H1 (cell line): ENCODE measurements around the gene NPL. TPM values are rescaled to one million over a fixed set of nuclear protein-coding genes. Genes with fewer than 3 reads are reported as not detected.

ENCODE experiments used
- CTCF ChIA-PET: fragments of 300-600 bp; sonication (Branson Sonifier 250); formaldehyde crosslinking; loops from one replicate; lab custom pipeline; 2021; ENCODE audit not compliant: partially characterized antibody; lab: Charles Lee
- POLR2A ChIA-PET: fragments of 300-600 bp; sonication (Branson Sonifier 250); formaldehyde crosslinking; loops from one replicate; lab custom pipeline; 2021; ENCODE audit warnings: inconsistent platforms; ENCODE audit not compliant: partially characterized antibody; lab: Charles Lee
- DNase-seq, 2 experiments: peaks; one replicate each; pipeline versions ENCODE4 v3.0.0 to v3.0.0-alpha.2; 2010 to 2022; ENCODE audit warnings: low spot score in 2 of 2, low read depth in 1 of 2, mixed read lengths in 1 of 2
- FAIRE-seq: peaks from 2 replicates; lab custom pipeline; 2011; peaks lifted over from hg19 to GRCh38; lab: Jason Lieb, UNC
- H2AFZ ChIP-seq: 2 replicates; pipeline ENCODE4 v1.8.1; 2012; ENCODE audit warnings: low read length, inconsistent platforms
- H2AK5ac ChIP-seq: 2 replicates; pipeline ENCODE4 v1.6.1; 2013; ENCODE audit warnings: low read depth, low read length
- H2BK120ac ChIP-seq: replicated peaks from 2 replicates; pipeline ENCODE3; 2013; ENCODE audit warnings: low read depth, low read length, inconsistent platforms
- H2BK12ac ChIP-seq: 2 replicates; pipeline ENCODE4 v1.6.1; 2013; ENCODE audit warnings: low read depth, low read length
- H2BK15ac ChIP-seq: 2 replicates; pipeline ENCODE4 v1.6.1; 2013; ENCODE audit warnings: low read length
- H2BK20ac ChIP-seq: 2 replicates; pipeline ENCODE4 v1.6.1; 2013; ENCODE audit warnings: low read length
- H2BK5ac ChIP-seq: 2 replicates; pipeline ENCODE4 v1.6.1; 2013; ENCODE audit warnings: low read depth, low read length
- H3K14ac ChIP-seq: 2 replicates; pipeline ENCODE4 v1.6.1; 2013; ENCODE audit warnings: inconsistent platforms; ENCODE audit not compliant: insufficient read length
- H3K18ac ChIP-seq: 2 replicates; pipeline ENCODE4 v1.6.1; 2013; ENCODE audit warnings: low read length; ENCODE audit errors: extremely low read depth
- H3K23ac ChIP-seq: 2 replicates; pipeline ENCODE4 v1.6.1; 2013; ENCODE audit warnings: inconsistent platforms; ENCODE audit not compliant: insufficient read length
- H3K23me2 ChIP-seq: 2 replicates; pipeline ENCODE4 v1.6.1; 2013; ENCODE audit warnings: low read depth, low read length
- H3K27ac ChIP-seq: 2 replicates; pipeline ENCODE4 v1.6.1; 2011; ENCODE audit warnings: low read depth, low read length, inconsistent platforms
- H3K27me3 ChIP-seq, 4 experiments: replicated peaks in 1 of 4; 1 replicate in 1 of 4; 2 replicates in 3 of 4; pipeline versions ENCODE4 v1.6.1 to v1.8.1; 2011 to 2013; ENCODE audit warnings: low read length in 3 of 4, mild to moderate bottlenecking in 3 of 4, inconsistent platforms in 2 of 4, mixed read lengths in 2 of 4, moderate library complexity in 1 of 4; ENCODE audit not compliant: control insufficient read depth in 3 of 4, insufficient read depth in 3 of 4; ENCODE audit errors: extremely low read depth in 1 of 4
- H3K36me3 ChIP-seq, 4 experiments: 2 replicates each; pipeline versions ENCODE4 v1.6.1 to v1.8.1; 2011 to 2013; ENCODE audit warnings: mild to moderate bottlenecking in 4 of 4, low read length in 3 of 4, moderate library complexity in 2 of 4, control low read depth in 1 of 4, inconsistent platforms in 1 of 4; ENCODE audit not compliant: insufficient read depth in 4 of 4, control insufficient read depth in 2 of 4
- H3K4ac ChIP-seq: replicated peaks from 2 replicates; pipeline ENCODE3; 2013; ENCODE audit warnings: low read length, low read depth, mixed read lengths, inconsistent platforms; ENCODE audit not compliant: insufficient read length
- H3K4me1 ChIP-seq, 4 experiments: replicated peaks in 1 of 4; 1 replicate in 1 of 4; 2 replicates in 3 of 4; pipeline versions ENCODE4 v1.6.1 to v1.8.1; 2011 to 2013; ENCODE audit warnings: low read length in 3 of 4, inconsistent platforms in 2 of 4, mixed read lengths in 1 of 4; ENCODE audit not compliant: insufficient read depth in 4 of 4, control insufficient read depth in 3 of 4
- H3K4me2 ChIP-seq, 2 experiments: 2 replicates each; pipeline versions ENCODE4 v1.6.1 to v1.8.1; 2011 to 2013; ENCODE audit warnings: low read depth in 2 of 2, low read length in 2 of 2, control low read depth in 1 of 2, inconsistent platforms in 1 of 2, mild to moderate bottlenecking in 1 of 2; ENCODE audit not compliant: insufficient read depth in 1 of 2
- H3K4me3 ChIP-seq, 4 experiments: fragments of 200-600, 300-600 bp in 1 of 4; sonication (generic), shearing (Covaris generic), sonication (Bioruptor Twin) in 1 of 4; 2 replicates each; pipeline versions ENCODE4 v1.5.1 to v1.8.1; 2011 to 2016; ENCODE audit warnings: low read length in 4 of 4, low read depth in 3 of 4, control low read depth in 2 of 4, inconsistent platforms in 2 of 4, mild to moderate bottlenecking in 2 of 4, mixed read lengths in 1 of 4, moderate library complexity in 1 of 4; ENCODE audit not compliant: insufficient read depth in 2 of 4; ENCODE audit errors: extremely low read depth in 1 of 4
- H3K56ac ChIP-seq: replicated peaks from 2 replicates; pipeline ENCODE3; 2013; ENCODE audit warnings: low read depth, mild to moderate bottlenecking, mixed read lengths, low read length, inconsistent platforms; ENCODE audit not compliant: insufficient read length
- H3K79me1 ChIP-seq: 2 replicates; pipeline ENCODE4 v1.6.1; 2013; ENCODE audit warnings: low read depth, low read length, control low read depth
- H3K79me2 ChIP-seq, 2 experiments: 2 replicates each; pipeline versions ENCODE4 v1.6.1 to v1.8.1; 2012 to 2013; ENCODE audit warnings: low read length in 2 of 2, mild to moderate bottlenecking in 2 of 2, inconsistent platforms in 1 of 2; ENCODE audit not compliant: insufficient read depth in 2 of 2, control insufficient read depth in 1 of 2
- H3K9ac ChIP-seq, 4 experiments: replicated peaks in 1 of 4; 1 replicate in 1 of 4; 2 replicates in 3 of 4; pipeline versions ENCODE4 v1.6.1 to v1.8.1; 2011 to 2013; ENCODE audit warnings: low read depth in 3 of 4, low read length in 3 of 4, control low read depth in 2 of 4, mild to moderate bottlenecking in 2 of 4, moderate library complexity in 2 of 4, inconsistent platforms in 1 of 4; ENCODE audit errors: extremely low read depth in 1 of 4
- H3K9me3 ChIP-seq, 2 experiments: 2 replicates each; pipeline versions ENCODE4 v1.6.1 to v1.8.1; 2012 to 2013; ENCODE audit warnings: mild to moderate bottlenecking in 2 of 2, moderate library complexity in 2 of 2, control low read depth in 1 of 2, inconsistent platforms in 1 of 2, low read depth in 1 of 2, low read length in 1 of 2, mixed read lengths in 1 of 2; ENCODE audit not compliant: insufficient read depth in 2 of 2
- H4K20me1 ChIP-seq, 2 experiments: replicated peaks in 1 of 2; 2 replicates each; pipeline versions ENCODE3 to v1.8.1; 2011 to 2013; ENCODE audit warnings: inconsistent platforms in 2 of 2, low read length in 2 of 2, mild to moderate bottlenecking in 1 of 2; ENCODE audit not compliant: insufficient read depth in 2 of 2, control insufficient read depth in 1 of 2
- H4K5ac ChIP-seq: 2 replicates; pipeline ENCODE4 v1.6.1; 2013; ENCODE audit warnings: low read length, low read depth, mixed read lengths, inconsistent platforms; ENCODE audit not compliant: insufficient read length
- H4K8ac ChIP-seq: 2 replicates; pipeline ENCODE4 v1.8.0; 2013; ENCODE audit warnings: mild to moderate bottlenecking, moderate library complexity, low read length, inconsistent platforms; ENCODE audit not compliant: insufficient read depth; ENCODE audit errors: extremely low read depth
- H4K91ac ChIP-seq: replicated peaks from 2 replicates; pipeline ENCODE3; 2013; ENCODE audit warnings: low read length, mixed read lengths, inconsistent platforms; ENCODE audit not compliant: insufficient read length
- CEBPB ChIP-seq: IDR thresholded peaks from 2 replicates; pipeline ENCODE4 v1.6.1; 2012; ENCODE audit warnings: low read depth, low read length
- CHD2 ChIP-seq: IDR thresholded peaks from 2 replicates; pipeline ENCODE4 v1.6.1; 2012; ENCODE audit warnings: low read length, improper control_type of control experiment
- EP300 ChIP-seq, 2 experiments: IDR thresholded peaks; 1 replicate in 1 of 2; 2 replicates in 1 of 2; pipeline ENCODE4 v1.6.1; 2011 to 2012; ENCODE audit warnings: low read depth in 2 of 2, low read length in 2 of 2, mild to moderate bottlenecking in 2 of 2, borderline replicate concordance in 1 of 2, inconsistent platforms in 1 of 2, moderate library complexity in 1 of 2
- EZH2 ChIP-seq: fragments of 200-600 bp; sonication (generic); IDR thresholded peaks from 2 replicates; pipeline ENCODE4 v1.7.1; 2012; ENCODE audit warnings: low read depth, mild to moderate bottlenecking, moderate library complexity, low read length, inconsistent platforms; ENCODE audit not compliant: severe bottlenecking
- NANOG ChIP-seq: IDR thresholded peaks from 2 replicates; pipeline ENCODE4 v1.6.1; 2011; ENCODE audit warnings: low read length, low read depth, mild to moderate bottlenecking, inconsistent platforms; ENCODE audit not compliant: insufficient read depth, poor library complexity, severe bottlenecking
- PHF8 ChIP-seq: fragments of 200-600 bp; sonication (generic); conservative IDR thresholded peaks from 2 replicates; pipeline ENCODE4 v1.7.1; 2012; ENCODE audit warnings: low read depth, mild to moderate bottlenecking, inconsistent platforms, low read length, moderate library complexity
- RNF2 ChIP-seq: fragments of 200-900, 300-1000 bp; sonication (generic); IDR thresholded peaks from 2 replicates; pipeline ENCODE4 v1.7.1; 2016; ENCODE audit warnings: borderline replicate concordance, low read depth, mild to moderate bottlenecking, antibody characterized with exemption, low read length; ENCODE audit not compliant: poor library complexity, severe bottlenecking; ENCODE audit errors: missing control alignments
- RXRA ChIP-seq: IDR thresholded peaks from 2 replicates; pipeline ENCODE4 v1.6.1; 2011; ENCODE audit warnings: low read depth, mild to moderate bottlenecking, low read length, moderate library complexity; ENCODE audit not compliant: insufficient read depth
- SP1 ChIP-seq: IDR thresholded peaks from 2 replicates; pipeline ENCODE4 v1.6.1; 2011; ENCODE audit warnings: low read depth, low read length
- TBP ChIP-seq: IDR thresholded peaks from 2 replicates; pipeline ENCODE4 v1.6.1; 2011; ENCODE audit warnings: low read depth, low read length, improper control_type of control experiment
- WGBS, 2 experiments: shearing (Covaris generic) in 1 of 2; methylation state at CpG; one replicate each; pipeline versions ENCODE4 v1.1.6 to v1.1.7; 2013 to 2015; ENCODE audit warnings: low lambda C conversion rate in 2 of 2, mixed read lengths in 2 of 2, inconsistent platforms in 1 of 2, low coverage in 1 of 2, missing lambda C conversion rate in 1 of 2; ENCODE audit not compliant: insufficient replicate concordance in 2 of 2, insufficient coverage in 1 of 2, insufficient read length in 1 of 2; ENCODE audit errors: extremely low coverage in 1 of 2, missing lambda C conversion rate in 1 of 2; 5-methylcytosine and 5-hydroxymethylcytosine counted together
- polyA plus RNA-seq, 7 experiments: library from polyadenylated mRNA; depleted of rRNA in 3 of 7; stranded (reverse) in 5 of 7; unstranded in 2 of 7; fragments of >200 nt in 5 of 7; fragments of 200-250 nt in 2 of 7; gene quantifications; 1 replicate in 5 of 7; 2 replicates in 1 of 7; 4 replicates in 1 of 7; pipeline versions ENCODE4 v1.2.1 to v1.2.3, GENCODE V29; 2011 to 2013; ENCODE audit warnings: missing spikeins in 2 of 7, mixed read lengths in 2 of 7
- total RNA-seq: library from RNA; stranded (reverse); fragmentation: NEBNext Ultra II Directional; extraction: Animal tissue kit (Norgen Biotek cat#: 25700); gene quantifications from 2 replicates; pipeline ENCODE4 v1.2.1, GENCODE V29; 2021
- TF ChIP-seq, protein P1 (sequence below): IDR thresholded peaks from 2 replicates; pipeline ENCODE4 v1.6.1; 2012; ENCODE audit warnings: inconsistent platforms
- TF ChIP-seq, protein P2 (sequence below): IDR thresholded peaks from 2 replicates; pipeline ENCODE4 v1.6.1; 2012; ENCODE audit warnings: inconsistent platforms

Gene NPL
- total and polyA plus RNA-seq, 2 of the 8 experiments (the other 6 are each of a cell fraction or from before 2014, with no cell fraction given) = 2.2 to 4.4 TPM

DNA sequence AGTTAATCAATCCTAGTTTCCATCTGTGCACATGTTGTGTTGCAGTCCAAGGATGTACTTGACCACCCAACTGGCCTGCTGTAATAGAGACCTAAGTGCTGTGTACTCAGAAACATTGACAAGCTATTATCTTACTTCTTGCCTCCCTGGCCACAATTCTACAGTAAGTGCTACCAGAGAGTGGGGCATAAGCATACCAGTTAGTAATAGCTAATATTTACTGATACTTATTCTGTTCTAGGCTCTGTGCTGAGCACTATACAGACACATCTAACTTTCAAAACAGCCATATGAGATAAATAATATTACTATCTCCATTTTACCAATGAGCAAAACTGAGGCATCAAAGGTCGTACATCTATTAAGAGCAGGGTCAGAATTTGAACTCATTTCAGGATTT lies 49.5 kb upstream of the NPL start:
- H4K5ac ChIP-seq = no peak overlapping the region
- H3K4ac ChIP-seq = no peak overlapping the region
- H3K4me3 ChIP-seq = no peak overlapping the region
- H3K14ac ChIP-seq = no peak overlapping the region
- no peaks in the 10 kb centered on the region for H3K79me2 ChIP-seq
- H3K36me3 ChIP-seq = no peaks in the 10 kb centered on the region
- WGBS, 2 experiments = 92% methylated on average over 1 of the region's 1 CpG; no CpG with 5 or more reads in 1 of the 2 experiments
- H3K23ac ChIP-seq = no peak overlapping the region
- H3K9me3 ChIP-seq = peaks cover 6 to 7% of the 10 kb centered on the region in 2 experiments
- no peak for FAIRE-seq
- ChIA-PET CTCF (interaction anchor here (1.2 kb wide), 1 partner anchor 42 kb away, joined by 7 read pairs; no protein-coding TSS in a partner anchor), POLR2A (interaction anchor here (1.8 kb wide), 1 partner anchor 125 kb away, joined by 11 read pairs; no protein-coding TSS in a partner anchor)
- H2AK5ac ChIP-seq = no peak overlapping the region
- no peak overlapping the region for H4K8ac ChIP-seq
- no peak overlapping the region for H2BK5ac ChIP-seq
- no peak overlapping the region for H3K9ac ChIP-seq
- no peak overlapping the region for H4K91ac ChIP-seq
- H2AFZ ChIP-seq = no peak overlapping the region
- H2BK120ac ChIP-seq = no peak overlapping the region
- no peak overlapping the region for H3K4me2 ChIP-seq
- H2BK15ac ChIP-seq = no peak overlapping the region
- no peak overlapping the region for H3K18ac ChIP-seq
- no peak overlapping the region for H3K56ac ChIP-seq
- no peaks in the 10 kb centered on the region for H3K23me2 ChIP-seq
- H3K4me1 ChIP-seq = no peaks in the 10 kb centered on the region
- H3K79me1 ChIP-seq = no peaks in the 10 kb centered on the region
- no peak overlapping the region for H2BK20ac ChIP-seq
- no peaks in the 10 kb centered on the region for H4K20me1 ChIP-seq
- no peak for DNase-seq
- H2BK12ac ChIP-seq = no peak overlapping the region
- no peaks in the 10 kb centered on the region for H3K27me3 ChIP-seq
- H3K27ac ChIP-seq = no peak overlapping the region
- no peak for TF ChIP-seq CEBPB
- TF ChIP-seq EZH2 = no peak
- TF ChIP-seq RXRA = no peak
- no peak for TF ChIP-seq NANOG
- no peak for TF ChIP-seq EP300 (IDR thresholded peaks at IDR 0.05; ENCODE audit: borderline replicate concordance in 1 of 2, low read depth in 2 of 2, low read length in 2 of 2)
- no peak for TF ChIP-seq CHD2
- TF ChIP-seq, protein P1, sequence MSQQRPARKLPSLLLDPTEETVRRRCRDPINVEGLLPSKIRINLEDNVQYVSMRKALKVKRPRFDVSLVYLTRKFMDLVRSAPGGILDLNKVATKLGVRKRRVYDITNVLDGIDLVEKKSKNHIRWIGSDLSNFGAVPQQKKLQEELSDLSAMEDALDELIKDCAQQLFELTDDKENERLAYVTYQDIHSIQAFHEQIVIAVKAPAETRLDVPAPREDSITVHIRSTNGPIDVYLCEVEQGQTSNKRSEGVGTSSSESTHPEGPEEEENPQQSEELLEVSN = no peak
- TF ChIP-seq RNF2 = no peak
- no peak for TF ChIP-seq TBP
- TF ChIP-seq SP1 = no peak
- TF ChIP-seq PHF8 = no peak
- TF ChIP-seq, protein P2, sequence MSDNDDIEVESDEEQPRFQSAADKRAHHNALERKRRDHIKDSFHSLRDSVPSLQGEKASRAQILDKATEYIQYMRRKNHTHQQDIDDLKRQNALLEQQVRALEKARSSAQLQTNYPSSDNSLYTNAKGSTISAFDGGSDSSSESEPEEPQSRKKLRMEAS = no peak
